ACHN (cell line): Measurements from ENCODE around the gene SERPINH1.

Experiments used
- DNase-seq: peaks from one replicate; pipeline ENCODE4 v3.0.0-alpha.2; 2015
- in situ Hi-C: cut with HindIII; loops from 2 replicates; pipeline ENCODE4 v1.10.0; 2017; ENCODE audit warnings: low sequenced_read_pairs, low pct_ligation_motif_present, low pct_unique_long_range_greater_than_20kb

The SERPINH1 gene

DNA sequence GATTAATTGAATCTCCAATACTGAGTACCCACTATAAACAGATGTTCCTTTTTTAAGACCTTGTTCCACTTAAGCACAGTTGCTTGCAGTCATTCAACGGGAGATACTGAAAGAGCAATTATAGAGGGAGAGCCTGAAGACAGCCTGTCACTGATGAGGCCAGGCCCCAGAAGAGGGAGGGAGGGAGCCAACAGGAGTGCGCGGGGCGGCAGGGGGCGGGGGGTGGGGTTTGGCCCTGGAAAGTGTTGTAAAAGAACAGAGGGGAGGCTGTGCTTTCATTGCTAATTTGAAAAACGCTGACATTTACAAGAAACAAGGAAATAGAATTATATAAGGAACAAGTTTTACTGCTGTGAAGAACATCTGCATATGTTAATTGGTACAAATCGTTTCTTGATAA lies 53.7 kb downstream of the SERPINH1 start:
- no peak for DNase-seq
- in situ Hi-C loops, result no loop called here

DNA sequence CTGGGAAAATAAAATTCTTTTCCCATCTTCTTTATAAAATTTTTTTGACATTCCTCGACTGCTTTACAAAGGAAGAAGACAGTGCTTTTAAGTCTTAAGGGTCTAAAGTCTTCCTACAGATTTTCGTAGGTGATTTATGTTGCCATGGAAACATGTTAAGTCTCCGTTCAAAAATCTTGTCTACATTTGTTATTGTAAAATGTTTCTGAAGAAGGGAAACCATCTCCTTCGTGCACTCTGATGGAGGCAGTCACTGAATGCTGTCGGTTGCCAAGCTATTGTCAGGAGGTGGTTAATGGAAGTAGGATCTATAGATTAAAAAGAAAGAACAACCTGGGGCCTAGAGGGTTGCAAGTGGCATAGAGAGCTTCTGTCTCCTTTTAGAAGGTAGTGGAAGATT lies 54.2 kb downstream of the SERPINH1 start:
- in situ Hi-C loops, result no loop called here
- no peak for DNase-seq
